ENCODE results near the gene LRRC49. TPM values are rescaled to one million over a fixed set of nuclear protein-coding genes. Genes with fewer than 3 reads are reported as not detected.

The LRRC49 gene
- total RNA-seq, 1 experiment from 2014 or later = 7.4 TPM

GRCh38 chr15:70998319-70998718 is 105.7 kb downstream of the LRRC49 start:
- intact Hi-C loops (cut with micrococcal nuclease) = no loop called here
- Histone ChIP-seq H4K20me1 (ENCODE audit: insufficient read depth) (no peaks in the 10 kb centered on the region), H3K9me3 (ENCODE audit: control insufficient read depth in 1 of 2, insufficient read depth in 1 of 2, low read depth in 1 of 2, low read length in 2 of 2) (no peaks in the 10 kb centered on the region; a peak in 1 of 4 replicates), H3K27me3 (ENCODE audit: insufficient read depth, low read length) (no peaks in the 10 kb centered on the region), H3K9me2 (ENCODE audit: insufficient read depth) (no peaks in the 10 kb centered on the region), H3K4me2 (ENCODE audit: low read length) (no peak overlapping the region), H3K79me2 (ENCODE audit: insufficient read depth, low read length) (no peaks in the 10 kb centered on the region), H2AFZ (ENCODE audit: low read depth, low read length, poor library complexity, severe bottlenecking) (no peak overlapping the region), H3K9ac (ENCODE audit: low read length) (no peak overlapping the region), H3K4me1 (ENCODE audit: control insufficient read depth in 1 of 2, insufficient read depth in 2 of 2, low read length in 2 of 2) (no peaks in the 10 kb centered on the region), H3K27ac (ENCODE audit: low read depth, low read length) (no peak overlapping the region), H3K36me3 (ENCODE audit: control insufficient read depth in 1 of 2, insufficient read depth in 2 of 2, low read length in 2 of 2) (no peaks in the 10 kb centered on the region), H3K4me3 (replicated peaks in 1 of 2; ENCODE audit: low read depth in 1 of 2, low read length in 2 of 2) (no peak overlapping the region)
- POLR2A ChIA-PET = no interaction called here
- RAD21 ChIA-PET (ENCODE audit: low non-redundant PET in 1 of 2, low total read pairs in 2 of 2, uncharacterized antibody in 2 of 2, unreplicated experiment in 2 of 2) = no interaction called here
- no TSS peak for BruUV-seq (replicated peaks)
- ATAC-seq (no peak), DNase-seq (ENCODE audit: low read depth, low spot score) (no peak)
- CTCF ChIA-PET = no interaction called here
- TF ChIP-seq ZFX (IDR thresholded peaks at IDR 0.05) (no peak), ELF1 (IDR thresholded peaks at IDR 0.05; ENCODE audit: borderline replicate concordance, low read depth) (no peak), EZH2 (IDR thresholded peaks at IDR 0.05) (no peak), EGR1 (IDR thresholded peaks at IDR 0.05; ENCODE audit: low read depth) (no peak), ATF3 (IDR thresholded peaks at IDR 0.05) (no peak), MAX (IDR thresholded peaks at IDR 0.05) (no peak), ZNF274 (IDR thresholded peaks at IDR 0.05; ENCODE audit: low read depth, low read length) (no peak), ZBTB33 (IDR thresholded peaks at IDR 0.05; ENCODE audit: extremely low read depth, insufficient replicate concordance, low read length) (no peak)

GRCh38 chr15:71002316-71002715 is 109.7 kb downstream of the LRRC49 start:
- no peak for DNase-seq (ENCODE audit: low read depth, low spot score)
- Histone ChIP-seq H2AFZ (ENCODE audit: low read depth, low read length, poor library complexity, severe bottlenecking) (no peak overlapping the region), H3K4me2 (ENCODE audit: low read length) (no peak overlapping the region), H3K9ac (ENCODE audit: low read length) (no peak overlapping the region), H3K79me2 (ENCODE audit: insufficient read depth, low read length) (no peaks in the 10 kb centered on the region), H3K27me3 (ENCODE audit: insufficient read depth, low read length) (no peaks in the 10 kb centered on the region), H3K27ac (ENCODE audit: low read depth, low read length) (no peak overlapping the region), H3K4me3 (replicated peaks in 1 of 2; ENCODE audit: low read depth in 1 of 2, low read length in 2 of 2) (no peak overlapping the region), H3K4me1 (ENCODE audit: control insufficient read depth in 1 of 2, insufficient read depth in 2 of 2, low read length in 2 of 2) (no peaks in the 10 kb centered on the region), H4K20me1 (ENCODE audit: insufficient read depth) (no peaks in the 10 kb centered on the region), H3K9me2 (ENCODE audit: insufficient read depth) (no peaks in the 10 kb centered on the region), H3K9me3 (ENCODE audit: control insufficient read depth in 1 of 2, insufficient read depth in 1 of 2, low read depth in 1 of 2, low read length in 2 of 2) (no peaks in the 10 kb centered on the region; a peak in 1 of 4 replicates), H3K36me3 (ENCODE audit: control insufficient read depth in 1 of 2, insufficient read depth in 2 of 2, low read length in 2 of 2) (no peaks in the 10 kb centered on the region)
- no peak for ATAC-seq
- no TSS peak for BruUV-seq (replicated peaks)
- POLR2A ChIA-PET = no interaction called here
- CTCF ChIA-PET = no interaction called here
- RAD21 ChIA-PET (ENCODE audit: low non-redundant PET in 1 of 2, low total read pairs in 2 of 2, uncharacterized antibody in 2 of 2, unreplicated experiment in 2 of 2) = no interaction called here
- TF ChIP-seq TCF7L2 (IDR thresholded peaks at IDR 0.05; ENCODE audit: borderline replicate concordance, extremely low read depth, insufficient read depth, insufficient read length) (no peak), MAX (IDR thresholded peaks at IDR 0.05) (no peak), RAD21 (IDR thresholded peaks at IDR 0.05; ENCODE audit: low read depth) (no peak), FOSL1 (IDR thresholded peaks at IDR 0.05; ENCODE audit: low read depth) (no peak), ATF3 (IDR thresholded peaks at IDR 0.05) (no peak), SIN3A (IDR thresholded peaks at IDR 0.05; ENCODE audit: low read depth) (no peak), ELF1 (IDR thresholded peaks at IDR 0.05; ENCODE audit: borderline replicate concordance, low read depth) (no peak), EZH2 (IDR thresholded peaks at IDR 0.05) (no peak), JUND (IDR thresholded peaks at IDR 0.05) (no peak), CEBPB (IDR thresholded peaks at IDR 0.05; ENCODE audit: low read depth) (no peak)
- intact Hi-C loops (cut with micrococcal nuclease) = no loop called here
